HG02678 (cell line): ENCODE measurements around the gene IKZF3.
"Not testable (repeated sequence)": the region's sequence is repeated elsewhere in the genome, so short reads cannot be mapped to it uniquely, and the experiment has no call there.

Experiments used
- ATAC-seq: cut with Tn5 transposase; IDR thresholded peaks from one replicate; pipeline ENCODE4 v1.9.1; 2021; ENCODE audit warnings: mild to moderate bottlenecking, moderate library complexity; ENCODE audit not compliant: unreplicated experiment

IKZF3 gene

DNA sequence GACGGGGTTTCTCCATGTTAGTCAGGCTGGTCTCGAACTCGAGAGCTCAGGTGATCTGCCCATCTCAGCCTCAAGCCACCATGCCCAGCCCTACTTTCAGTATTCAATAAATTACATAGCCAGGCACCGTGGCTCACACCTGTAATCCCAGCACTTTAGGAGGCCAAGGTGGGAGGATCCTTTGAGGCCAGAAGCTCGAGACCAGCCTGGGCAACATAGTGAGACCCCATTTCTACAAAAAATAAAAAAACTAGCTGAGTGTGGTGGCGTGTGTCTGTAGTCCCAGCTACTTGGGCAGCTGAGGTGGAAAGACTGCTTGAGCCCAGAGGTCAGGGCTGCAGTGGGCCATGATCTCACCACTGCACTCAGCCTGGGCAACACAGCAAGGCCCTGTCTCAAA is 142.0 kb downstream of the IKZF3 start:
- ATAC-seq, result no peak

DNA sequence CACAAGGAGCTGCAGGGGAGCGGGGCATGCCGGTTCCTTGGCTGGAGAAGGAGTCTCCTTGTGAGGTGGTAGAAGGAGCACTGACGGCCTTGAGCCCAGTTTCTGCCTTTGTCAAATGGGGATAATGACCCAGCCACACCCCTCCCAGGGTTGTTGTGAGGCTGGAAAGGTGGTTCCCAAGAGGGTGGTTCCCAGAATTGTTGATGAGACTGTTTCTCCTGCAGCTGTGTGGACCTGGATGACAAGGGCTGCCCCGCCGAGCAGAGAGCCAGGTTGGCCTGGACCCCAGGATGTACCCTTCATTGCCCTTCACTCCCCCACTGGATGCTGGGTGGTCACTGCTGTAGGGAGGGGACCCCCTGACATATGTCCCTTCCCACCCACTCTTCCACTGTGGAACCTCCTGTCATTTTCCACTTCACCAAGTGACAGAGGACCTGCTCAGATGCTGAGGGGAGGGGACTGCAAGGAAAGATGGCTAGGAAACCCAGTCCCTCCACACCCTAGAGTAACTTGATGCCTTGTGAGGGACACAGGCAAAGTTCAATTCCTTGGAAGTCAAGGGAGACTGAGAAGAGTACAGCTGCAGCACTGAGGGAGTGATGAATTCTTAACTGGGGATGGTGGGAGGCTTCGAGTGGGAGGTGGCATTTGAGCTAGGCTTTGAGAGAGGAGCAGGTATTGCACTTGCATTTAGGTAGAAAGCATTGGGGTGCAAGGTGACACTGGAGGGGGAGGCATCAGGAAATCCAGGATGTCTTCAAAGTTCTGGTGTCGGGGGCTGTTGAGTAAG is 144.4 kb downstream of the IKZF3 start:
- no peak for ATAC-seq

DNA sequence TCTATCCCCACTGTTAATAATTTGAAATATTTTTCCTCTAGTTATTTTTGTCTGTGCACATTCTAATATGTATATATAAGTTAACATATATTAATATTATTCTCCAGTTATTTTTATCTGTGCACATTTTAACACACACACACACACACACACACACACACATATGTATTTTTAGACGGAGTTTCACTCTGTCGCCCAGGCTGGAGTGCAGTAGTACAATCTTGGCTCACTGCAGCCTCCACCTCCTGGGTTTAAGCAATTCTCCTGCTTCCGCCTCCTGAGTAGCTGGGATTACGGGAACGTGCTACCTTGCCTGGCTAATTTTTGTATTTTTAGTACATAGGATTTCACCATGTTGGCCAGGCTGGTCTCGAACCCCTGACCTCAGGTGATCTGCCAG is 146.5 kb downstream of the IKZF3 start:
- ATAC-seq, result no peak

- no peak for ATAC-seq
Measured at GRCh38 chr17:39716879-39717536, 147.1 kb downstream of the IKZF3 start.

DNA sequence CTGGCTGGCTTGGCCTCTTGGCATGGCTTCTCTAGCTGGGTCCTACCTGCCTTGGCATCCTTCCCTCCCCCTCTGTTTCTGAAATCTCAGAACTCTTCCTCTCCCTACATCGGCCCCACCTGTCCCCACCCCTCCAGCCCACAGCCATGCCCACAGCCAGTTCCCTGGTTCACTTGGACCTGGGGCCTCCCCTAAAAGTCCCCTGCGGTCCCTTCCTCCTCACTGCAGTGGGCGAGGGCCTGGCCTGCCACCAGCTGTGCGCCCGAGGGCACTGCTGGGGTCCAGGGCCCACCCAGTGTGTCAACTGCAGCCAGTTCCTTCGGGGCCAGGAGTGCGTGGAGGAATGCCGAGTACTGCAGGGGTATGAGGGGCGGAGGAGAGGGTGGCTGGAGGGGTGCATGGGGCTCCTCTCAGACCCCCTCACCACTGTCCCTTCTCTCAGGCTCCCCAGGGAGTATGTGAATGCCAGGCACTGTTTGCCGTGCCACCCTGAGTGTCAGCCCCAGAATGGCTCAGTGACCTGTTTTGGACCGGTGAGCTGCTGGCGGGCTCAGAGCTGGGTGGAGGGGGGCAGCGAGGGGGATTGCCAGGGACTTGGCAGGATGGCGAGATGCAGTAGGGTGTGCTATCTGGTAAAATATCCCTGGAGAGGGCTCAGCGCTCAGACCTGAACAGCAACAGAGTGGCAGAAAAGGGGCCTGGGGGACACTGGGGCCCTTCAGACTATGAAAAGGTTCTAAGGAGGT is 147.9 kb downstream of the IKZF3 start:
- ATAC-seq, result no peak

DNA sequence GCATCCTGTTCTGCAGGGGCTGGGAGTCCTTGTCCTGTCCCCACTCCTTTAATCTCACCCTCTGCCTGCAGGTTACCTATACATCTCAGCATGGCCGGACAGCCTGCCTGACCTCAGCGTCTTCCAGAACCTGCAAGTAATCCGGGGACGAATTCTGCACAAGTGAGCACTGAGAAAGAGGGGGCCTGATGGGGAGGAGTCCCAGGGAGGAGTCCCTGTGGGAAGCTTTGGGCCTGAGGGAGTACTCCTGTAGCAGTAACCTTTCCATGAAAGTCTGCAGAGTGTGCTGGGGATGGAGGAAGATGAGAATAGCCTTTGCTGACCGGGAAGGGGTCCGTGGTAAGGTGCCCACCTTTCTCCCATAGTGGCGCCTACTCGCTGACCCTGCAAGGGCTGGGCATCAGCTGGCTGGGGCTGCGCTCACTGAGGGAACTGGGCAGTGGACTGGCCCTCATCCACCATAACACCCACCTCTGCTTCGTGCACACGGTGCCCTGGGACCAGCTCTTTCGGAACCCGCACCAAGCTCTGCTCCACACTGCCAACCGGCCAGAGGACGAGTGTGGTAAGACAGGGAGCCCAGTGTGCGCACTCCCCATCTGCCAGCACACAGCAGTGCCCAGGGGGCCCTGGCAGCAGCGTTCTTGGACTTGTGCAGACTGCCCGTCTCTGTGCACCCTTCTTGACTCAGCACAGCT is 148.6 kb downstream of the IKZF3 start:
- no peak for ATAC-seq

DNA sequence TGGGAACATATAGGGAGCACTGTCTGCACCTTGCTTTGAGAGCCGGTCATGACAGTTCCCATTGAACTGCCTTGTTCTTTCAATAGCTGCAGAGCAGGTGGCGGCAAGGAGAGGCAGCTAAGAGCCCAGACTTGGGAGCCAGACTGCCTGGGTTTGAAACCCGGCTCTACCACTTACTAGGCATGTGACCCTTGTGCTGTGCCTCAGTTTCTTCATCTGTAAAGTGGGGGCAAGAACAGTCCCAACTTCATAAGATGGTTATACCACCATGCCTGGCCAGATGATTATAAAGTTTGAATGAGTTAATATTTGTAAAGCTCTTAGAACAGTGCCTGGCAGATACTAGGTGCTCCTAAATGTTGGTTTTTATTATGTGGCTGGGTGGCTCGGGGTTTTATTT is 149.9 kb downstream of the IKZF3 start:
- ATAC-seq, result no peak

DNA sequence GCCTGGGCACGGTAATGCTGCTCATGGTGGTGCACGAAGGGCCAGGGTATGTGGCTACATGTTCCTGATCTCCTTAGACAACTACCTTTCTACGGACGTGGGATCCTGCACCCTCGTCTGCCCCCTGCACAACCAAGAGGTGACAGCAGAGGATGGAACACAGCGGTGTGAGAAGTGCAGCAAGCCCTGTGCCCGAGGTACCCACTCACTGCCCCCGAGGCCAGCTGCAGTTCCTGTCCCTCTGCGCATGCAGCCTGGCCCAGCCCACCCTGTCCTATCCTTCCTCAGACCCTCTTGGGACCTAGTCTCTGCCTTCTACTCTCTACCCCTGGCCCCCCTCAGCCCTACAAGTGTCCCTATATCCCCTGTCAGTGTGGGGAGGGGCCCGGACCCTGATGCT is 152.3 kb downstream of the IKZF3 start:
- no peak for ATAC-seq

- not testable (repeated sequence) for ATAC-seq
Measured at GRCh38 chr17:39711071-39711470, 153.0 kb downstream of the IKZF3 start.

DNA sequence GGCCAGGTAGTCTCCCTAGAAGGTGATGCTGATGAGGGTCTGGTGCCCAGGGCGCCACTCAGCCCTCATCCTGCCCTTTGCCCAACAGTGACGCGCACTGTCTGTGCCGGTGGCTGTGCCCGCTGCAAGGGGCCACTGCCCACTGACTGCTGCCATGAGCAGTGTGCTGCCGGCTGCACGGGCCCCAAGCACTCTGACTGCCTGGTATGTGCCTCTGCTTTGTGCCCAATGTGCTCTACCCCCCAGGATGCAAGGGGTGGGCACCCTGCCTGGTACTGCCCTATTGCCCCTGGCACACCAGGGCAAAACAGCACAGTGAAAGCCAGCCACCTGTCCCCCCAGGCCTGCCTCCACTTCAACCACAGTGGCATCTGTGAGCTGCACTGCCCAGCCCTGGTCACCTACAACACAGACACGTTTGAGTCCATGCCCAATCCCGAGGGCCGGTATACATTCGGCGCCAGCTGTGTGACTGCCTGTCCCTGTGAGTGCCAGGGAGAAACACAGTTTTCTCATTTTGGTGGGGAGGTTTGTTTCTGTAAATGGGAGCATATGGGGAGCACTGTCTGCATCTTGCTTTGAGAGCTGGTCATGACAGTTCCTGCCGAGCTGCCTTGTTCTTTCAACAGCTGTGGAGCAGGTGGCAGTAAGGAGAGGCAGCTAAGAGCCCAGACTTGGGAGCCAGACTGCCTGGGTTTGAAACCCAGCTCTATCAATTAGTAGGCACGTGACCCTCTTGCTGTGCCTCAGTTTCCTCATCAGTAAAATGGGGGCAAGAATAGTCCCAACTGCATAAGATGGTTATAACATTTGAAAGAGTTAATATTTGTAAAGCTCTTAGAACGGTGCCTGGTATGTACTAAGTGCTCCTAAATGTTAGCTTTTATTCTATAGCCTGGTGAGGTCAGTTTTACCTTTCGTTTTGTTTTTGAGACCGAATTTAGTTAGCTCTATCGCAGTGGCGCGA is 153.8 kb downstream of the IKZF3 start:
- no peak for ATAC-seq

DNA sequence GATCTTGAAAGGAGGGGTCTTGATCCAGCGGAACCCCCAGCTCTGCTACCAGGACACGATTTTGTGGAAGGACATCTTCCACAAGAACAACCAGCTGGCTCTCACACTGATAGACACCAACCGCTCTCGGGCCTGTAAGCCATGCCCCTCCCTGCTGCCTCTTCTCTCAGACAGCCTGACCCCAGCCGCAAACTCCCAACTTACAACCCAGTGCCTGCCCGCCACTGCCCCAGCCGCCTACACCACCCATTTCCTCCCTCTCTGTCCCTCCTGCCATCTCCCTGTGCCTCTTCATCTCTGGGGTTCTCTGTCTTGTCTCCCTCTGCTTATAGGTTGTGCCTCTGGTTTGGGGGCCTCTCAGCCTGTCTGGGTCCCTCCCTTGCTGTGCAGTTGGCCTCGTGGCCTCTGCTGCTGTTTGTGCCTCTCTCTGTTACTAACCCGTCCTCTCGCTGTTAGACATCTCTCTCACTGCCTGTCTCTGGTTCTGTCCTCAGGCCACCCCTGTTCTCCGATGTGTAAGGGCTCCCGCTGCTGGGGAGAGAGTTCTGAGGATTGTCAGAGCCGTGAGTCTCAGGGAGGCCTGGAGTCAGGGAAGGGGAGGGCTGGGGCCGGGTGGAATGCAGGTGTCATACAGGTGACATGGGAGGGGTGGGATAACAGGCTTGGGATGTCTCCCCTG is 154.7 kb downstream of the IKZF3 start:
- no peak for ATAC-seq
